Measurements from ENCODE around the gene GRM7. TPM values are rescaled to one million over a fixed set of nuclear protein-coding genes. Genes with fewer than 3 reads are reported as not detected.
A peak's percentile ranks its signal among the peaks of the same experiment; 100 is the strongest.

GRM7 gene
- total and polyA plus RNA-seq, 2 experiments from 2014 or later: 0.40 TPM; not detected in 1

DNA sequence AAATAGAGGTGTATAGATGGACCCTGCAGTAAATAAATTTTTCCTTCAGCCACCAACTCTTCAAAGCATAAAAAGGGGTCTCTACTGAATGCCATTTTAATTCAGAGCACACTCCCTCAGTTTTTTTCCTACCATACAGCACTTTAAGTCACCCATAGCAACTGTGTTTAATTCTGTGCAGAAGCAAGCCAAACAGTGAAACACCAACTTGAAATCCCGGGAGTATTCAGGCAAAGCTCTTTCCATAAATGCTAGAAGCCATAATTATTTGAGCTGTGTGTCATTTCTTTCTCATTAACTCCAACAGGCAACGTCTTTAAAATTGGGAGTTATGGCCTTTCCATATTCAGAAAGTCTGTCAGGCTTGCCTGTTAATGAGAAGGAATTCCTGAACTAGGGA, 562.1 kb downstream of the GRM7 start (continued):
- TF ChIP-seq, protein P1, sequence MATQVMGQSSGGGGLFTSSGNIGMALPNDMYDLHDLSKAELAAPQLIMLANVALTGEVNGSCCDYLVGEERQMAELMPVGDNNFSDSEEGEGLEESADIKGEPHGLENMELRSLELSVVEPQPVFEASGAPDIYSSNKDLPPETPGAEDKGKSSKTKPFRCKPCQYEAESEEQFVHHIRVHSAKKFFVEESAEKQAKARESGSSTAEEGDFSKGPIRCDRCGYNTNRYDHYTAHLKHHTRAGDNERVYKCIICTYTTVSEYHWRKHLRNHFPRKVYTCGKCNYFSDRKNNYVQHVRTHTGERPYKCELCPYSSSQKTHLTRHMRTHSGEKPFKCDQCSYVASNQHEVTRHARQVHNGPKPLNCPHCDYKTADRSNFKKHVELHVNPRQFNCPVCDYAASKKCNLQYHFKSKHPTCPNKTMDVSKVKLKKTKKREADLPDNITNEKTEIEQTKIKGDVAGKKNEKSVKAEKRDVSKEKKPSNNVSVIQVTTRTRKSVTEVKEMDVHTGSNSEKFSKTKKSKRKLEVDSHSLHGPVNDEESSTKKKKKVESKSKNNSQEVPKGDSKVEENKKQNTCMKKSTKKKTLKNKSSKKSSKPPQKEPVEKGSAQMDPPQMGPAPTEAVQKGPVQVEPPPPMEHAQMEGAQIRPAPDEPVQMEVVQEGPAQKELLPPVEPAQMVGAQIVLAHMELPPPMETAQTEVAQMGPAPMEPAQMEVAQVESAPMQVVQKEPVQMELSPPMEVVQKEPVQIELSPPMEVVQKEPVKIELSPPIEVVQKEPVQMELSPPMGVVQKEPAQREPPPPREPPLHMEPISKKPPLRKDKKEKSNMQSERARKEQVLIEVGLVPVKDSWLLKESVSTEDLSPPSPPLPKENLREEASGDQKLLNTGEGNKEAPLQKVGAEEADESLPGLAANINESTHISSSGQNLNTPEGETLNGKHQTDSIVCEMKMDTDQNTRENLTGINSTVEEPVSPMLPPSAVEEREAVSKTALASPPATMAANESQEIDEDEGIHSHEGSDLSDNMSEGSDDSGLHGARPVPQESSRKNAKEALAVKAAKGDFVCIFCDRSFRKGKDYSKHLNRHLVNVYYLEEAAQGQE (IDR thresholded peaks at IDR 0.05; ENCODE audit: unreplicated experiment): no peak
- TF ChIP-seq NANOG (IDR thresholded peaks at IDR 0.05; ENCODE audit: borderline replicate concordance) (no peak), ZNF331 (CRISPR knock-in tag; IDR thresholded peaks at IDR 0.05; ENCODE audit: low read depth) (no peak)

- Mint-ChIP-seq H3K36me3 (ENCODE audit: low read depth) (no peaks in the 10 kb centered on the region), H3K9me3 (no peaks in the 10 kb centered on the region; the same call in 2 of the 3 replicates), H3K27me3 (ENCODE audit: insufficient read depth, low read depth, poor library complexity) (no peaks in the 10 kb centered on the region), H3K27ac (no peak overlapping the region), H3K4me3 (no peak overlapping the region), H3K4me1 (no peaks in the 10 kb centered on the region; the same call in 2 of the 3 replicates)
- H2AFZ ChIP-seq: no peak overlapping the region
- H3K4me2 ChIP-seq: no peak overlapping the region
- no peaks in the 10 kb centered on the region; the same call in 1 of the 2 replicates for H3K9me2 ChIP-seq (ENCODE audit: insufficient read depth)
- H3K79me2 ChIP-seq (replicated peaks; ENCODE audit: insufficient read depth): no peaks in the 10 kb centered on the region
- no peaks in the 10 kb centered on the region for H3K4me1 ChIP-seq (ENCODE audit: insufficient read depth)
- no peaks in the 10 kb centered on the region for H3F3A ChIP-seq (replicated peaks; ENCODE audit: low read depth)
- H3K27ac ChIP-seq (ENCODE audit: low read depth): no peak overlapping the region
- TF ChIP-seq CTCF (conservative IDR thresholded peaks at IDR 0.05; ENCODE audit: low read depth in 2 of 2) (peak; percentile 41 to 55; a peak in 3 of 4 replicates), EZH2phosphoT487 (IDR thresholded peaks at IDR 0.05; ENCODE audit: unreplicated experiment) (no peak), NANOG (IDR thresholded peaks at IDR 0.05; ENCODE audit: borderline replicate concordance) (no peak), CREB1 (CRISPR knock-in tag; IDR thresholded peaks at IDR 0.05; ENCODE audit: low read depth) (no peak)
- TF ChIP-seq, protein P2, sequence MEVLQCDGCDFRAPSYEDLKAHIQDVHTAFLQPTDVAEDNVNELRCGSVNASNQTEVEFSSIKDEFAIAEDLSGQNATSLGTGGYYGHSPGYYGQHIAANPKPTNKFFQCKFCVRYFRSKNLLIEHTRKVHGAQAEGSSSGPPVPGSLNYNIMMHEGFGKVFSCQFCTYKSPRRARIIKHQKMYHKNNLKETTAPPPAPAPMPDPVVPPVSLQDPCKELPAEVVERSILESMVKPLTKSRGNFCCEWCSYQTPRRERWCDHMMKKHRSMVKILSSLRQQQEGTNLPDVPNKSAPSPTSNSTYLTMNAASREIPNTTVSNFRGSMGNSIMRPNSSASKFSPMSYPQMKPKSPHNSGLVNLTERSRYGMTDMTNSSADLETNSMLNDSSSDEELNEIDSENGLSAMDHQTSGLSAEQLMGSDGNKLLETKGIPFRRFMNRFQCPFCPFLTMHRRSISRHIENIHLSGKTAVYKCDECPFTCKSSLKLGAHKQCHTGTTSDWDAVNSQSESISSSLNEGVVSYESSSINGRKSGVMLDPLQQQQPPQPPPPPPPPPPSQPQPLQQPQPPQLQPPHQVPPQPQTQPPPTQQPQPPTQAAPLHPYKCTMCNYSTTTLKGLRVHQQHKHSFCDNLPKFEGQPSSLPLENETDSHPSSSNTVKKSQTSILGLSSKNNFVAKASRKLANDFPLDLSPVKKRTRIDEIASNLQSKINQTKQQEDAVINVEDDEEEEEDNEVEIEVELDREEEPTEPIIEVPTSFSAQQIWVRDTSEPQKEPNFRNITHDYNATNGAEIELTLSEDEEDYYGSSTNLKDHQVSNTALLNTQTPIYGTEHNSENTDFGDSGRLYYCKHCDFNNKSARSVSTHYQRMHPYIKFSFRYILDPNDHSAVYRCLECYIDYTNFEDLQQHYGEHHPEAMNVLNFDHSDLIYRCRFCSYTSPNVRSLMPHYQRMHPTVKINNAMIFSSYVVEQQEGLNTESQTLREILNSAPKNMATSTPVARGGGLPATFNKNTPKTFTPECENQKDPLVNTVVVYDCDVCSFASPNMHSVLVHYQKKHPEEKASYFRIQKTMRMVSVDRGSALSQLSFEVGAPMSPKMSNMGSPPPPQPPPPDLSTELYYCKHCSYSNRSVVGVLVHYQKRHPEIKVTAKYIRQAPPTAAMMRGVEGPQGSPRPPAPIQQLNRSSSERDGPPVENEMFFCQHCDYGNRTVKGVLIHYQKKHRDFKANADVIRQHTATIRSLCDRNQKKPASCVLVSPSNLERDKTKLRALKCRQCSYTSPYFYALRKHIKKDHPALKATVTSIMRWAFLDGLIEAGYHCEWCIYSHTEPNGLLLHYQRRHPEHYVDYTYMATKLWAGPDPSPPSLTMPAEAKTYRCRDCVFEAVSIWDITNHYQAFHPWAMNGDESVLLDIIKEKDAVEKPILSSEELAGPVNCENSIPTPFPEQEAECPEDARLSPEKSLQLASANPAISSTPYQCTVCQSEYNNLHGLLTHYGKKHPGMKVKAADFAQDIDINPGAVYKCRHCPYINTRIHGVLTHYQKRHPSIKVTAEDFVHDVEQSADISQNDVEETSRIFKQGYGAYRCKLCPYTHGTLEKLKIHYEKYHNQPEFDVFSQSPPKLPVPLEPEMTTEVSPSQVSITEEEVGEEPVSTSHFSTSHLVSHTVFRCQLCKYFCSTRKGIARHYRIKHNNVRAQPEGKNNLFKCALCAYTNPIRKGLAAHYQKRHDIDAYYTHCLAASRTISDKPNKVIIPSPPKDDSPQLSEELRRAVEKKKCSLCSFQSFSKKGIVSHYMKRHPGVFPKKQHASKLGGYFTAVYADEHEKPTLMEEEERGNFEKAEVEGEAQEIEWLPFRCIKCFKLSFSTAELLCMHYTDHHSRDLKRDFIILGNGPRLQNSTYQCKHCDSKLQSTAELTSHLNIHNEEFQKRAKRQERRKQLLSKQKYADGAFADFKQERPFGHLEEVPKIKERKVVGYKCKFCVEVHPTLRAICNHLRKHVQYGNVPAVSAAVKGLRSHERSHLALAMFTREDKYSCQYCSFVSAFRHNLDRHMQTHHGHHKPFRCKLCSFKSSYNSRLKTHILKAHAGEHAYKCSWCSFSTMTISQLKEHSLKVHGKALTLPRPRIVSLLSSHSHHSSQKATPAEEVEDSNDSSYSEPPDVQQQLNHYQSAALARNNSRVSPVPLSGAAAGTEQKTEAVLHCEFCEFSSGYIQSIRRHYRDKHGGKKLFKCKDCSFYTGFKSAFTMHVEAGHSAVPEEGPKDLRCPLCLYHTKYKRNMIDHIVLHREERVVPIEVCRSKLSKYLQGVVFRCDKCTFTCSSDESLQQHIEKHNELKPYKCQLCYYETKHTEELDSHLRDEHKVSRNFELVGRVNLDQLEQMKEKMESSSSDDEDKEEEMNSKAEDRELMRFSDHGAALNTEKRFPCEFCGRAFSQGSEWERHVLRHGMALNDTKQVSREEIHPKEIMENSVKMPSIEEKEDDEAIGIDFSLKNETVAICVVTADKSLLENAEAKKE (CRISPR knock-in tag; IDR thresholded peaks at IDR 0.05): no peak
- no peaks in the 10 kb centered on the region for H3K27me3 ChIP-seq (ENCODE audit: insufficient read depth)
- H3K36me3 ChIP-seq (ENCODE audit: insufficient read depth): no peaks in the 10 kb centered on the region
- no peaks in the 10 kb centered on the region for H4K20me1 ChIP-seq (replicated peaks; ENCODE audit: insufficient read depth)
- ATAC-seq: peak; percentile 80
- no peak overlapping the region for H3K4me3 ChIP-seq
- DNase-seq (ENCODE audit: low spot score): peak; percentile 54
These were observed 563.1 kb downstream of the GRM7 start for GRCh38 chr3:7423995-7424394.
